NCI-H1417 (cell line): ENCODE data around the gene RPL10.
A peak's percentile ranks its signal among the peaks of the same experiment; 100 is the strongest.
"Not testable (repeated sequence)": the region's sequence is repeated elsewhere in the genome, so short reads cannot be mapped to it uniquely, and the experiment has no call there.

Experiments
- DNase-seq, 3 experiments: peaks; one replicate each; lab custom pipeline; 2025; lab: John Stamatoyannopoulos, UW

RPL10 gene

DNA sequence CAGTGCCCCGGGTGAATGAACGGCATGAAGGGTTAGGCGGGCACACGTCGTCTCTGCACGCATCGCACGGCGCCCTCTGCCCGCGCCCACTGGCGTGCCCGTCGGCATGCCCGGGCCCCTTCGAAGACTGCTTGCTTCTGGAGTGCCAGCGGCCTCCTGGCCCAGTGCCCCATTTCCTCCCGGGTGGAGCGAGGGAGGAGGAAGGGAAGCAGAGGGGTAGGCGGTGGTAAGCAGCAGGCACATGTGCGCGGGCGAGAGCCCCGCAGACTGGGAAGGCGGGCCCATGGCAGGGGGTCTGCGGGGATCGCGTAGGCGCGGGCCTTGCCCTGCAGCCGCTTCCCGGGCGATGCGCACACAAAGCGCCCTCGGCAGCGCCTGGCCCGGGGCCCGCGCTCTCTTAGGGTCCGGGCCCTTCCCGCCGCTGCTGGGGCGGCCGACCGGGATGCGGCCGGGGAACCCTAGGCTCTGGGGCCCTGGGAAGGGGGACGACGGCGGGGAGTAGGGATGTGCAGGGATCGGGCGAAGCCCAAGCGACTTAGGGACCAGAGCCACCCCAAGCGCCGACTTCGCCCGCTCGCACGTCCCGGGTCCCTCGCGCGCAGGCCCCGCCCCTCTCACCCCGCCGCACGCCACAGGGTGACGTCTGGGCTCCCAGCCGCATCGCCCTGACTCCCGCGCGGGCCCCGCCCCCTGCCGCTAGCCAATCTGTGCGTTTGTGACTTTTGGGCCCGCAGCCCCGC lies 19.9 kb upstream of the RPL10 start:
- peak in 2 of 3 experiments; percentile 80 to 87 for DNase-seq

DNA sequence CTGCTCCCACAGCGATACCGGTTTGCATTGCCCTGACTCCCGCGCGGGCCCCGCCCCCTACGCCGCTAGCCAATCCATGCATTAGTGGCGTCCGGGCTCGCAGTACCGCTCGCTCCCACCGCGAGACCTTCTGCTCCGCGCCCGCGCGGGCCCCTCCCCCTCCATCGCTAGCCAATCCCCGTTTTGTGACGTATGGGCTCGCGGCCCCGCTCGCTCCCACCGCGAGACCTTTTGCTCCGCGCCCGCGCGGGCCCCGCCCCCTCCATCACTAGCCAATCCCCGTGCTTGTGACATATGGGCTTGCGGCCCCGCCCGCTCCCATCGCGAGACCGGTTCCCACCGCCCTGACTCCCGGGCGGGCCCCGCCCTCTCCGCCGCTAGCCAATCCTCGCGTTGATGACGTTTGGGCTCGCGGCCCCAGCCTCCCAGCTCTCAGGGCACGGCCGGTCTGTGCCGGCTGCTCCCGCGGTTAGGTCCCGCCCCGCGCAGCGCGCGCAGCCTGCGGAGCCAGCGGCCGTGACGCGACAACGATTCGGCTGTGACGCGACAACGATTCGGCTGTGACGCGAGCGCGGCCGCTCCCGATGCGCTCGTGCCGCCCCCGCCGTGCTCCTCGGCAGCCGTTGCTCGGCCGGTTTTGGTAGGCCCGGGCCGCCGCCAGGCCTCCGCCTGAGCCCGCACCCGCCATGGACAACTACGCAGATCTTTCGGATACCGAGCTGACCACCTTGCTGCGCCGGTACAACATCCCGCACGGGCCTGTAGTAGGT lies 19.2 kb upstream of the RPL10 start, which contains the start of gene EMD:
Gene EMD, plus strand, starts transcription at position 497 of the 770 bp plus-strand sequence. Its CDS starts 190 bp downstream, at position 687.
- peak; percentile 100 for DNase-seq

DNA sequence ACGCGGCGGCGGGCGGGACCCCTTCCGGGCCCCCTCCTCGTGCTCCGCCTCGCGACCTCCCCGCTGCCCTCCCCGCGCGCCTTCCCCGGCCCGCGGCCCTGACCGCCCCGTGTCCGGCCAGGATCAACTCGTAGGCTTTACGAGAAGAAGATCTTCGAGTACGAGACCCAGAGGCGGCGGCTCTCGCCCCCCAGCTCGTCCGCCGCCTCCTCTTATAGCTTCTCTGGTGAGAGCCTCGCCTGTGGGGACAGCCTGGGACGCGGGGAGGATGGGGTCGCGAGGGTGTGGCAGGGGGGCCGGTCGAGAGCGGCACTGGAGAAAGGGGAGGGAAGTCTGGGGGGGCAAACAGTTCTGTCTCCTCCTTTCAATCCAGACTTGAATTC lies 18.6 kb upstream of the RPL10 start:
- no peak for DNase-seq

DNA sequence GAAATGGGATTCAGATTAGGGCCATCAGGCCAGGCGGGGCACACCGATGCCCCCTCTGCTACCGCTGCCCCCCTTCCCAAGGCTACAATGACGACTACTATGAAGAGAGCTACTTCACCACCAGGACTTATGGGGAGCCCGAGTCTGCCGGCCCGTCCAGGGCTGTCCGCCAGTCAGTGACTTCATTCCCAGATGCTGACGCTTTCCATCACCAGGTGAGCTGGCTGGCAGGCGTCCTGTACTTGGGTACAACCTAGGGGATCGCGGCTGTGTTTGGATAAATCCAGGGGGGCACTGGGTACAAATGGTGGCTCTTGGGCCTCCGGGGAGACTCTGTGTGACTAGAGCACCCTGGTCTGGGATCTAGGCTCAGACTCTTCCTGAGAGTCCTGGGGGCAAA lies 18.0 kb upstream of the RPL10 start:
- no peak for DNase-seq

DNA sequence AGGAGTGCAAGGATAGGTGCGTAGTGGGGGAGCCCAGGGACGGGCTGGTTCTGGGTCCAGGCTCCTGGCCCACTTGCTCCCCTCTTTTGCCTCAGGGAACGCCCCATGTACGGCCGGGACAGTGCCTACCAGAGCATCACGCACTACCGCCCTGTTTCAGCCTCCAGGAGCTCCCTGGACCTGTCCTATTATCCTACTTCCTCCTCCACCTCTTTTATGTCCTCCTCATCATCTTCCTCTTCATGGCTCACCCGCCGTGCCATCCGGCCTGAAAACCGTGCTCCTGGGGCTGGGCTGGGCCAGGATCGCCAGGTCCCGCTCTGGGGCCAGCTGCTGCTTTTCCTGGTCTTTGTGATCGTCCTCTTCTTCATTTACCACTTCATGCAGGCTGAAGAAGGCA lies 17.4 kb upstream of the RPL10 start:
- DNase-seq: no peak

DNA sequence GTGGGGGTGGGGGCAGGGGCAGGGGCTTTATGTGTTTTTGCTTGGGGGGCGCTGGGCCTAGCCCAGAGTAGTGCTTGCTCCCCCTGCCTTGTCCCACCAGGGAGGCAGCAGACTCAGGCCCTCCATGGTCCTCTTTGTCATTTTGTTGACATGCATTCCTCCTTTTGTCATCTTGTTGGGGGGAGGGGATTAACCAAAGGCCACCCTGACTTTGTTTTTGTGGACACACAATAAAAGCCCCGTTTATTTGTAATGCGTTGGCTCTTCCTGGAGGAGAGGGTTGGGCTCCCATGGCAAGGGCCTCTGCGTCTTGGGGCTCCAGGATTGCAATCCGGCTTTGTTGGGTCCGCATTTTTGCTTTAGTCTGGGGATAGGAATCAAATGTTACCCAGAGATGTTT lies 16.9 kb upstream of the RPL10 start:
- no peak for DNase-seq

DNA sequence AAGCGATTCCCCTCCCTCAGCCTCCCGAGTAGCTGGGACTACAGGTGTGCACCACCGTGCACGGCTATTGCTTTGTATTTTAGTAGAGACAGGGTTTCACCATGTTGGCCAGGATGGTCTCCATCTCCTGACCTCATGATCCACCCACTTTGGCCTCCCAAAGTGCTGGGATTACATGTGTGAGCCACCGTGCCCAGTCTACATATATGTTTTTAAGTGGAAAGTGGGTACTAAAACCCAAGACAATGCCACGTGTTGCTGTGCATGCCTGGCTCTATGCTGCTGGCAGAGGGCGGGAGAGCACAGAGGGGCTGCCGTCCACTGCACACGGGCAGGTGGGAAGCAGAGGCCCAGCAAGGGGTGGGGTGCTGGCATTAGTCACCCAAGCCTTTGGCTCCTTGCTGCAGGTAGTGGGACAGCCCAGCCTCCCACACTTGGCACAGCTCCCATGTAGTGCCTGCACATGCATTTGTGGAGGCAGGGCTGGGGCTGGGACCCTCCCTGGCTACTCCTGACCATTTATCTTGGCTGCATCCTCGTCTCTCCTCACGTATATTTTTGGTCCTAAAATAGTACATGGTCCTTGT lies 15.6 kb upstream of the RPL10 start:
- DNase-seq: no peak

DNA sequence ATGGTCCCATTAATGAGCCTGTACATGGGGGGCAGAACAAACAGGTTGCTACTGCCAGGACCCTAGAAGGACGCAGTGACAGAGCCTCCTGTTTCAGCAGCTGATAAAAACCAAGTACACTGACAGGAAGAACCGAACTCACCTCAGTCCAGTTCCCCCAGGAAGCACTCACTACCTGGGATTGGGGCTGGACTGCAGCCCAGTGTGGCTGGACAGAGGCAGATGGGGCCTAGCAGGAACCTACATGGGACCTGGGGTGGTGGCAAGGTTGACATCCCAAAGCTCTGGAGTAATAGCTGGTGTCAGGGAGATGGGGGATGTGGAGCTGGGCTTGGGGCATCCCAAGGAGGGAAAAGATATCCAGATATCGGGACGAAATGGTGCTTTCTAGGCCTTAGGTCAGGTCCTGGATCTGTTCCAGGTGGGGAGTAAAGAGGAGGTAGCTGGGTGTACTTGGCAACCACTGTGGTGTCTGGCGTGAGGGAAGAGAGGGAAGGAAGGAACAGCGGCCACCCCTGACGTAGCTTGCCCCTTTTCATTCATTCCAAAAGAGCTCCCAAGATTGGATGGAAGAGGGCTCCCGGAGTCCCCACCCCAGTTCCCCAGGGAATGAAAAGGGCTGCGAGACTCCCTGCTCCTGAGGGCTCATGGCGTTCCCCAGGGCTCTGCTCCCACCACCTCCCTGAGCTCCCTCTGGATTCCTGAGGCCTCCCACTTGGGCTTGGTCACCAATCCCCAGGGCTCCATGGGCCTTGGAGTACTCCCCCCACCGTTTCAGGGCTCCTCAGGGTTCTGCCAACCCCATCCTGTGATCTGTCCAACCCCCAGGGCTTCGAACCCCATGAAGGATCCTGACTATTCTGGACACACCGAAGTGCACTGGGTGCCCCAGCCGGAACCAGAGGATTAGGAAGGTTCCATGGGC lies 14.6 kb upstream of the RPL10 start:
- DNase-seq: no peak

DNA sequence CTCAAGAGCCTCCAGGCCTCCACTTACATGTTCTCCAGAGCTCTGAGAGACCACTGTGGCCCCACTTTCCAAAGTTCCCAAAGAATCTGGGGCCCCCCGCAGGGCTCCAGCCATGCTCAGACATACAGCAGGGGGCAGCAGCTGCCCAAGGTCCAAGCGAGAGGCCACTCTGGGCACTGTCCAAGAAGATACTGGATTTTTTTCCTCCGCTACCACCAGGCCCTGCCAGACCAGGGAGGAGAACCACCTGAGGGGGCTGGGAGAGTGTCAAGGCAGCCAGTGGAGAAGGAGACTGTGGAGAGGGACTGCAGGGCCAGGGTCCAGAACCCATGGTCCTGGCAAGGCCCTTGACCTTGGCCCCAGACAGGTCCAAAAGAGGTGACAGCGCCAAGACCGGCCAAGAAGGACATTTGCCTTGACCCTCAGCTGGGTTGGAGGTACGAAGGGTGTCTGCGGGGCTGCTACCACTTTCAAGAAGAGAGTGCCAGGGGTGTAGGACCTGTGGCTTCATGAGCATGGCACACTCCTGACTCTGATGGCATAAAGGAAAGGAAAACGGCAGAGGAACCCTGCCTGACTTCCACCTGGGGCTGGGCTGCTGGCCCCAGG lies 13.8 kb upstream of the RPL10 start:
- no peak for DNase-seq

DNA sequence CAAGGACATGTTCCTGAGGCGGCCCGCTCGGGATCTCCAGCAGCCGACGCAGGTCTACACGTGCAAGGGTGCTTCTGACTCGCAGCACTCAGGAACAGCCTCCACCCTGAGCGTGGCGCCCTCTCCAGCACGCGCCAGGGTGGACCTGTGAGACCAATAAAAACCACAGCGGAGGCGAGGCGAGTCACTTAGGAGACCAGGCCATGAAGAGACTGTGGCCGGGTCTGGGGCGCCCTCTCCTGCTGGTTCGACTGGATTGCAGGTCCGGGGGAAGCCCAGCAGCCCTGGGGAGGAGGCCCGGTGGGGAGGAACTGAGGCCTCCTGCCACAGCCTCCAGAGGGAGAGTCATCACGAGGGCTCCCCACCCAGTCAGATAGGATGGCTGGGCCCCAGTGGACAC lies 10.1 kb upstream of the RPL10 start:
- DNase-seq: not testable (repeated sequence)

DNA sequence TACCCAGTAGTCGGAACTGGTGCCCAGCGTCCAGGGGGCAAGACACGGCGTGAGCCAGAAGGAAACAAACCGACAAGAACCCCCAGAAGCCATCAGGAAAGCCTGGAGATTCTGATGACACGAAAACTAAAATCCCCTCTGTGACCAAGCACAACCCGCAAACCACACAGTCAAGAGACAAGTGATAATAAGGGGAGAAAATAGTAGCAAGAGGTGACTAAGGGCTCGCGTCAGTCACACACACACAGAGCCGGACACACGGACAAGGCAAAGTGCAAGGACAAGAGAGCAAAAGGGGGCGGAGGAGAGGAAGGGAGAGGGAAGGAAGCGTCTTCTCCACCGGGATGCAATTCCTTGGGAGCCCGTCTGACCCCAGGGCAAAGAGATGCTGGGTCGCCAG lies 9.5 kb upstream of the RPL10 start:
- DNase-seq: not testable (repeated sequence)

DNA sequence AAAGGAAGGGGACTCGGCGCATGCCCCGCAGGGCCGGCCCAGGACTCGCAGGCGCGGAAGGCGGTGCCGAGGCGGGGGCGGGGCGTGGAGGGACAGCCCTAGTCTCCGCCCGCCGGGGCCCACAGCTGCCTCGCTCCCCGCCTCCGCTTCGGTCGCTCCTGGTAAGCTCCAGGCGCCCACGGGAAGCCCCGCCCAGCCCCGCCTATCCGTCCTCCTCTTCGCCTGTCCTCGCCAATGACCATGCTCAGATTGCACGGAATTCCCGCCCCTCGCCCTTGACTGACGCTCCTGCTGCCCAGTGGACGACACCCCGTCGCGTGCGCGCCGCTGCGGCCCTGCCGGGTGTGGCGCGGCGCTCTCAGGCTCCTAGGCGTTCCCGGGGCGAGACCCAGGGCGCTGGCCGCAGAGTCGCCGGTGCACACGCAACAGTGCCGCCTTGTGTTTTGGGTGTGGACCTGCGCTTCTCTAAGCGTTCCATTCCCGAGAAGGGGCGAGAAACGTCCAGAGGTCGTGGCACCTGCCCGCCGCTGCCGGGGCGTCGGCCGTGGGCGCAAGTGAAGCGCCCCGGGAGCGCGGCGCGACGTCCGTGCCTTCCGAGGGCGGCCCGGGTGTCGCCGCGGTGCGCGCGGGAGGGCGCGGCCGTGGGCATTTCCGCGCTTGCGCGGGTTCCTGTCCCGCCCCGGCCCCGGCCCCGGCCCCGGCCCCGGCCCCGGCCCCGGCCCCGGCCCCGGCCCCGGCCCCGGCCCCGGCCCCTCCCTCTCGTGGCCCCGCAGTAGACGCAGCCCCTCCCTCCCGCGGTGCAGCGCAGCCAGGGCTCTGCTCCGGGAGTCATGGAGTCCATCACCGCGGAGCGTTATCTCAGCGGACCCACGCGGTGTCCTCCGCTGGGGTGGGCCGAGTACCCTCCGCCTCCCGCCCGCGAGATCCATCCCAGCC lies 8.1 kb upstream of the RPL10 start:
- not testable (repeated sequence) for DNase-seq

DNA sequence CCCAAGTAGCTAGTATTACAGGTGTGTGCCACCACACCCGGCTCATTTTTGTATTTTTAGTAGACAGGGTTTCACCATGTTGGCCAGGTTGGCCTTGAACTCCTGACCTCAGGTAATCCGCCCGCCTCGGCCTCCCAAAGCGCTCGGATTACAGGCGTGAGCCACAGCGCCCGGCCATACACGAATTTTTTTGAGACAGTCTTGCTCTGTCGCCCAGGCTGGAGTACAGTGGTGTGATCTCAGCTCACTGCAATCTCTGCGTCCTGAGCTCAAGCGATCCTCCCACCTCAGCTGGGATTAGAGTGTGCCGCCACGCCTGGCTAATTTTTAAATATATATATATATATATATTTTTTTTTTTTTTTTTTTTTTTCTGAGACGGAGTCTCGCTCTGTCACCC lies 1.8 kb upstream of the RPL10 start:
- not testable (repeated sequence) for DNase-seq

DNA sequence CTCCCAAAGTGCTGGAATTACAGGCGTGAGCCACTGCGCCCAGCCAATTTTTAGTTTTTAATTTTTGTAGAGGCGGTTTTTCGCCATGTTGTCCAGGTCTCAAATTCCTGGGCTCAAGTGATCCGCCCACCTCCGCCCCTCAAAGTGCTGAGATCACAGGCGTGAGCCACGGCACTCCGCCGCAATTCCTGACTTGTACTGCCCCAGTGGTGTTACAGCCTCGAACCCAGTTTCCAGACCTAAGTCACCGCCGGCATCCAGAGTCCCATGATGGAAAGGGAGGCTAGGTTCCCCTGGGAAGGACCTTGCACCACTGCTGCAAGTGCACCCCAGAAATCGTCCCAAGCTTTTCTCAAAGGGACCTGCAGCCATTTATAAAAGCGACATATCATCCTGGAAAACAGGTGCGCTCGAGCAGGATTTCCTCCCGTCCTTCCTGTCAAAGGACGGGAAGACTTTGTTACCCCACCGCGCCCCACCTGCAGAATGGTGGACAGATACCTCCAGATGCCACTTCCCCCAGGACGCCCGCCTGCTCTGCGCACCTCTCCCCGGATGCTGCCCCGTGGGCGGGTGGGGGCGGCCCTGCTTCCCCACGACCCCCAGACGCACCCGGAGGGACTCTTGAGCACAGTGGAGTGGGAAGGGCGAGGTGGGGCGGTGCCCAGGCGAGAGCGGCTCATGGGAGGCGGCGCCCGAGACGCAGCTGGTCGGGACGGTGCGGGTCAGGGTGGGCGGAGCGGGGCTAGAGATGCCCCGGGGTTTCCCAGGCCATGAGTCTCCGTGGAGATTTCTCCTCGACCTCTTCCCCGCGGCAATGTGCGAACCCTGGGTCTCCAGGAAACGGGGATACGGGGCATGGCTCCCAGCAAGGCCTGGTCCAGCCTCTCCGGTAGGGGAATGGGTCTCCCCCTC lies 947 bp upstream of the RPL10 start:
- peak; percentile 59 to 87 (median 86) for DNase-seq

DNA sequence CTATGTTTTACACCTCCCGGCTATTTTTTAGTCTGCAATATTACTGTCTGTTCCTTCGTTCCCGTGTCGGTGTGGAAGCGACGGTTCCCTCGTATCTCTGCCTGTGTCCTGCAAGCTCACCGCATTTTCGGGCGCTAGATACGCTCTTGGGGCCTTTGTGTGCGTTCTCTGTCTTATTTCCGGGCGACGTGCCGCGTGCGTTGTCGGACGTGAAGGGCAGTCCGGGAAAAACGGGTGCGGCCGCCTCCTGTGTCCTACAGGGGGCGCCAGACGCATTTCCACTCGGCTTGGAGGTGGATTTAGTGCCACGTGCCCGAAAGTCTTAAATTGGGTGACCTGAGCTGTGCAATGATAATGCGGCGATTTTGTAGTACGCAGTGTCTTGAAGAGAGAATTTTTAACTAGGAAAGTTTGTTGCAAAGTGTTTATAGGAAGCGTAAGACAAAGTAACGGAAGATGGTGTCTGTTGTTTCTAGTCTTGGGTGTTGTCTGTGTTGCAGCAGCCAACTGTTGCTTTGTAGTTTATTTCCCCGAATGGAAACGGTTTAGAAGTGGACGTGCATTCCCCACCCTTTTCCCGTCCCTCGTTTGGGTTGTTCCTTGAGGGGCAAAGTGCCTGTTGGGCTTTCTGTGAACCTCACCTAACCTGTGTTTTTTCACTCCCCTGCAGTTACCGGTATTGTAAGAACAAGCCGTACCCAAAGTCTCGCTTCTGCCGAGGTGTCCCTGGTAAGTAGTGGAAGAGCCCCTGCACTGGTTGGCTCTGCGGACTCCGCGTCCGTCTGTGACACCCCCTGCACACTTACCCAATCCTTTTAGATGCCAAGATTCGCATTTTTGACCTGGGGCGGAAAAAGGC lies 720 bp downstream of the RPL10 start:
- DNase-seq: peak; percentile 74 to 90 (median 89)

DNA sequence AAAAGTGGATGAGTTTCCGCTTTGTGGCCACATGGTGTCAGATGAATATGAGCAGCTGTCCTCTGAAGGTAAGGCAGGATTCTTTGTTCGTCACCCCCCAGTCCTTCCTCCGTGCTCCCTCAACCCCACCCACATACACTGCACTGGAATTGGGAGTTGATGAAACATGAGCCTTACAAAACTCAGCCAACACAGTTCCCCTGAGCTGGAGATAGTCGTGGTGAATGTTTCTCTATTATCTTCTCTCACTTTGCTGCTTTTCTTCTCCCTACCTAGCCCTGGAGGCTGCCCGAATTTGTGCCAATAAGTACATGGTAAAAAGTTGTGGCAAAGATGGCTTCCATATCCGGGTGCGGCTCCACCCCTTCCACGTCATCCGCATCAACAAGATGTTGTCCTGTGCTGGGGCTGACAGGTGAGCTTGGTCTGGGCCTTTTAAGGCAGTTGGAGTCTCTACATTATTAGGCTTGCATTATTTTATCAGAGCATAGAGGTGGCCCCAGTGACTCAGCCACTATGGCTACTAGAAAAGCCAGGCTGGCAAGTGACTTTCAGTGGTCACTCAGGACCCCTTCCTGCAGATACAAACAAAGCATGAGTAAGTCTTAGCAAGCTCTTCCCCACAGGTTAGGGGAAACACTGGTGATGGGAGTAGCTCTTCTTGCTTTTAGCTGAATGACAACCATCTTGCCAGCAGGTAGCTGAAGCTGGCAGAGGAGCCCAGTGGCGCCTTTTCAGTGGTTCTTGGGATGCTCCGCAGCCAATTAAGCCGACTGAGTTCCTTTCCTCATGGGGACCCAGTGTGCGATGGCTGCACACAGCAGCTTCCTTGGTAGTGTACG lies 1.6 kb downstream of the RPL10 start:
- DNase-seq: no peak

DNA sequence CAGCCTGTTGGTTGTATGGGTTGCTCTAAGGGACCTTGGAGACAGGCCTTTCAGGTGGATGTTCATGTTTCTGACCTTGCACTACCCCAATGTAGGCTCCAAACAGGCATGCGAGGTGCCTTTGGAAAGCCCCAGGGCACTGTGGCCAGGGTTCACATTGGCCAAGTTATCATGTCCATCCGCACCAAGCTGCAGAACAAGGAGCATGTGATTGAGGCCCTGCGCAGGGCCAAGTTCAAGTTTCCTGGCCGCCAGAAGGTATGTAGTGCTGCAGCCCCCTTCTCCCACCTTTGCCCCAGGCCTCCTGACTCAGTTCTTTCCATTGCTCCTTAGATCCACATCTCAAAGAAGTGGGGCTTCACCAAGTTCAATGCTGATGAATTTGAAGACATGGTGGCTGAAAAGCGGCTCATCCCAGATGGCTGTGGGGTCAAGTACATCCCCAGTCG lies 2.2 kb downstream of the RPL10 start:
- DNase-seq: not testable (repeated sequence)
